Right lobe of liver (tissue), 6 donors: ENCODE results near the gene S100A8. TPM values are rescaled to one million over a fixed set of nuclear protein-coding genes. Genes with fewer than 3 reads are reported as not detected.
"Not testable (repeated sequence)": the region's sequence is repeated elsewhere in the genome, so short reads cannot be mapped to it uniquely, and the experiment has no call there.

Experiments
- ATAC-seq, 4 donors: fragments of 200-7000 bp; cut with Tn5 transposase; one replicate each; pipeline ENCODE4 v1.9.1; 2020; ENCODE audit warnings: mild to moderate bottlenecking in 4 of 4, moderate library complexity in 4 of 4
- DNase-seq, 3 donors: peaks; one replicate each; pipeline ENCODE4 v3.0.0-alpha.2; 2020
- H3K27ac ChIP-seq, 3 donors: fragments of 200-600 bp; one replicate each; pipeline ENCODE4 v1.8.0; 2022
- H3K27me3 ChIP-seq, 2 donors: fragments of 200-600 bp; one replicate each; pipeline ENCODE4 v1.8.0; 2022
- H3K36me3 ChIP-seq, 4 donors: fragments of 200-600 bp; sonication (generic) in 1 of 4; one replicate each; pipeline versions ENCODE4 v1.5.1 to v1.8.0; 2017 to 2022; ENCODE audit warnings: control low read depth in 1 of 4
- H3K4me1 ChIP-seq, 4 donors: fragments of 200-600 bp; sonication (generic) in 1 of 4; one replicate each; pipeline versions ENCODE4 v1.5.1 to v1.8.0; 2017 to 2022; ENCODE audit warnings: control low read depth in 1 of 4
- H3K4me3 ChIP-seq, 3 donors: fragments of 200-600 bp; one replicate each; pipeline ENCODE4 v1.8.0; 2022
- H3K9me3 ChIP-seq, 4 donors: fragments of 200-600 bp; sonication (generic) in 1 of 4; one replicate each; pipeline versions ENCODE4 v1.5.1 to v1.8.0; 2017 to 2022; ENCODE audit warnings: control low read depth in 1 of 4
- POLR2A ChIP-seq: fragments of 450-650 bp; IDR thresholded peaks from one replicate; pipeline ENCODE4 v1.6.1; 2017; ENCODE audit warnings: antibody characterized with exemption, mild to moderate bottlenecking
- WGBS: methylation state at CpG from one replicate; pipeline ENCODE4 v1.1.6; 2018; ENCODE audit warnings: low coverage, low lambda C conversion rate; ENCODE audit not compliant: insufficient coverage; ENCODE audit errors: missing lambda C conversion rate; 5-methylcytosine and 5-hydroxymethylcytosine counted together
- intact Hi-C, 2 donors: fragments of 100-400 bp; cut with DNase I; formaldehyde crosslinking; loops; one replicate each; pipeline versions ENCODE4 v1.11.2 to v1.14.1; 2022
- total RNA-seq, 6 experiments: library from RNA; depleted of rRNA in 2 of 6; stranded (reverse); fragments of >200 nt in 2 of 6; fragmentation: NEBNext Ultra II Directional in 3 of 6; extraction: Animal tissue kit (Norgen Biotek cat#: 25700) in 3 of 6; gene quantifications; one replicate each; pipeline versions ENCODE4 v1.1.0 to v1.2.4, GENCODE V29; 2016 to 2023
- TF ChIP-seq, protein P1 (sequence below), 4 donors: fragments of 200-600 bp in 3 of 4; fragments of 450-650 bp in 1 of 4; IDR thresholded peaks; one replicate each; pipeline versions ENCODE4 v1.5.1 to v1.8.0; 2016 to 2022; ENCODE audit warnings: antibody characterized with exemption in 4 of 4, mild to moderate bottlenecking in 2 of 4
- donor health status: DM: no; HTN: yes; CAD: no.
- donor health status: DM: no; HTN: no; CAD: no.
- donor health status: DM: no; HTN: no; CAD: no.
- donor health status: DM: no; HTN: yes; CAD: no.
- donor health status: DM: no; HTN: yes; CAD: no.

The S100A8 gene
- total RNA-seq, 6 experiments from 2014 or later: 16.0 to 47.4 (median 30.0) TPM

DNA sequence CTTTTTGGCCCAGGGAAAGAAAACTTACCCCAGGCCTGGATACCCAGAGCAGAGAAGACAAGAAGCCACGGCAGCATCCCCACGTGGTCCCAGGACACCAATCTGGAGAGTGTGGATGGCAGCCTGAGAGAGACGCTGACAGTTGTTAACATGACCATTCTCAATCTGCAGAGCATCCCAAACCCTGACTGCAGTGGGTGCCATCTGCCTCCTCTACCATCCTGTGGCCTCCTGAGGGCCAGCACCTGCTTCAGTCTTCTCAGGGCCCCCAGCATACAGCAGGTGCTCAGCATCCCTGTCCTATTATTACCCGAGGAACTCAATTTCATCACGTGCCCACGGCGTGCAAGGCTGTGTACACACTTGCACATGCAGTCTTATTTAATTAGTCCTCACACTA is 43.0 kb downstream of the S100A8 start:
- H3K4me1 ChIP-seq: no peaks in the 10 kb centered on the region
- DNase-seq (no peak), ATAC-seq (no peak)
- H3K9me3 ChIP-seq: no peaks in the 10 kb centered on the region
- H3K4me3 ChIP-seq: no peak overlapping the region
- H3K36me3 ChIP-seq: no peaks in the 10 kb centered on the region
- intact Hi-C loops: loop anchor here in 1 of 2 donors (5.0 kb wide), 1 partner anchor 144 kb away; no protein-coding TSS in a partner anchor
- 44% methylated on average over 5 of the region's 7 CpGs for WGBS
- TF ChIP-seq, protein P1, sequence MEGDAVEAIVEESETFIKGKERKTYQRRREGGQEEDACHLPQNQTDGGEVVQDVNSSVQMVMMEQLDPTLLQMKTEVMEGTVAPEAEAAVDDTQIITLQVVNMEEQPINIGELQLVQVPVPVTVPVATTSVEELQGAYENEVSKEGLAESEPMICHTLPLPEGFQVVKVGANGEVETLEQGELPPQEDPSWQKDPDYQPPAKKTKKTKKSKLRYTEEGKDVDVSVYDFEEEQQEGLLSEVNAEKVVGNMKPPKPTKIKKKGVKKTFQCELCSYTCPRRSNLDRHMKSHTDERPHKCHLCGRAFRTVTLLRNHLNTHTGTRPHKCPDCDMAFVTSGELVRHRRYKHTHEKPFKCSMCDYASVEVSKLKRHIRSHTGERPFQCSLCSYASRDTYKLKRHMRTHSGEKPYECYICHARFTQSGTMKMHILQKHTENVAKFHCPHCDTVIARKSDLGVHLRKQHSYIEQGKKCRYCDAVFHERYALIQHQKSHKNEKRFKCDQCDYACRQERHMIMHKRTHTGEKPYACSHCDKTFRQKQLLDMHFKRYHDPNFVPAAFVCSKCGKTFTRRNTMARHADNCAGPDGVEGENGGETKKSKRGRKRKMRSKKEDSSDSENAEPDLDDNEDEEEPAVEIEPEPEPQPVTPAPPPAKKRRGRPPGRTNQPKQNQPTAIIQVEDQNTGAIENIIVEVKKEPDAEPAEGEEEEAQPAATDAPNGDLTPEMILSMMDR (IDR thresholded peaks at IDR 0.05): no peak
- no peak for TF ChIP-seq POLR2A
- no peak overlapping the region for H3K27ac ChIP-seq
- H3K27me3 ChIP-seq: no peaks in the 10 kb centered on the region

GRCh38 chr1:153347049-153347448 is 43.8 kb downstream of the S100A8 start:
- H3K4me3 ChIP-seq, H3K9me3 ChIP-seq, H3K27me3 ChIP-seq, DNase-seq, H3K27ac ChIP-seq, H3K36me3 ChIP-seq, ATAC-seq, H3K4me1 ChIP-seq: not testable (repeated sequence)
- intact Hi-C loops: loop anchor here in 1 of 2 donors (5.0 kb wide), 1 partner anchor 145 kb away; no protein-coding TSS in a partner anchor
- WGBS: 46% methylated on average over 8 of the region's 14 CpGs

GRCh38 chr1:153346077-153346723 is 44.7 kb downstream of the S100A8 start:
- TF ChIP-seq POLR2A: no peak
- TF ChIP-seq, protein P1 (IDR thresholded peaks at IDR 0.05): no peak
- ATAC-seq (no peak), DNase-seq (no peak)
- H3K4me3 ChIP-seq: no peak overlapping the region
- H3K36me3 ChIP-seq: no peaks in the 10 kb centered on the region
- H3K9me3 ChIP-seq: no peaks in the 10 kb centered on the region
- H3K27me3 ChIP-seq: no peaks in the 10 kb centered on the region
- H3K4me1 ChIP-seq: no peaks in the 10 kb centered on the region
- 39% methylated on average over 6 of the region's 6 CpGs for WGBS
- intact Hi-C loops: loop anchor here in 1 of 2 donors (5.0 kb wide), 1 partner anchor 146 kb away; no protein-coding TSS in a partner anchor
- no peak overlapping the region for H3K27ac ChIP-seq

- no peaks in the 10 kb centered on the region for H3K9me3 ChIP-seq
- H3K27me3 ChIP-seq: no peaks in the 10 kb centered on the region
- no peak overlapping the region for H3K4me3 ChIP-seq
- no peaks in the 10 kb centered on the region for H3K4me1 ChIP-seq
- TF ChIP-seq, protein P1 (IDR thresholded peaks at IDR 0.05): no peak
- no peak for TF ChIP-seq POLR2A
- WGBS: 44% methylated on average over 6 of the region's 14 CpGs
- H3K27ac ChIP-seq: no peak overlapping the region
- DNase-seq (no peak), ATAC-seq (no peak)
- intact Hi-C loops: loop anchor here in 1 of 2 donors (5.0 kb wide), 1 partner anchor 147 kb away; no protein-coding TSS in a partner anchor
- no peaks in the 10 kb centered on the region for H3K36me3 ChIP-seq
These were observed 45.4 kb downstream of the S100A8 start for GRCh38 chr1:153345187-153346076.

DNA sequence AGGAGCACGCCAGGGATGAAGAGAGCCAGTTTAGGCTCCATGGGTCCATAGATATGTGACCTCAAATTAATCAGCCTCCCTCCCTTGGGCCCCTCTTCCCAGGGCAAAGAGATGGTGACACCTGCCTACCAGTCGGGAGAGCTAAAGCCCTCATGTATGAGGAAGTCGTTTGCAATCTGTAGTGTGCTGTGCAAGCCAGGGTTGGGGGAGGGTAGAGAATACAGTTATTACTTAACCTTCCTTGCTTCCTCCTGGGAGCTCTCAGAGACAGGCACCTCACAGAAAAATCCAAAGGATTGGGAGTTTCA is 46.2 kb downstream of the S100A8 start:
- ATAC-seq: peak; percentile 25 to 50 (median 46)

More for the DNA sequence above, 46.2 kb downstream of the S100A8 start:
- no peak for DNase-seq
- H3K36me3 ChIP-seq: no peaks in the 10 kb centered on the region
- no peaks in the 10 kb centered on the region for H3K27me3 ChIP-seq
- H3K4me1 ChIP-seq: no peaks in the 10 kb centered on the region
- no peak overlapping the region for H3K4me3 ChIP-seq
- no peaks in the 10 kb centered on the region for H3K9me3 ChIP-seq
- H3K27ac ChIP-seq: no peak overlapping the region
- intact Hi-C loops: loop anchor here in 1 of 2 donors (5.0 kb wide), 1 partner anchor 148 kb away; no protein-coding TSS in a partner anchor
- 28% methylated on average over 2 of the region's 3 CpGs for WGBS
- TF ChIP-seq, protein P1 (IDR thresholded peaks at IDR 0.05): no peak
- TF ChIP-seq POLR2A: no peak
